Measurements from ENCODE around the gene DOCK1. TPM values are rescaled to one million over a fixed set of nuclear protein-coding genes. Genes with fewer than 3 reads are reported as not detected.

Gene DOCK1
- total RNA-seq, 4 donors from 2014 or later, result 50.8 to 59.0 (median 53.6) TPM

- Histone ChIP-seq H3K4me1 (no peaks in the 10 kb centered on the region), H3K27me3 (no peaks in the 10 kb centered on the region), H3K4me3 (no peak overlapping the region), H3K9me3 (no peaks in the 10 kb centered on the region), H3K36me3 (peaks cover 0 to 31% of the 10 kb centered on the region in 2 donors), H3K27ac (no peak overlapping the region)
- no peak for TF ChIP-seq EP300 (IDR thresholded peaks at IDR 0.05)
- TF ChIP-seq, protein P1, sequence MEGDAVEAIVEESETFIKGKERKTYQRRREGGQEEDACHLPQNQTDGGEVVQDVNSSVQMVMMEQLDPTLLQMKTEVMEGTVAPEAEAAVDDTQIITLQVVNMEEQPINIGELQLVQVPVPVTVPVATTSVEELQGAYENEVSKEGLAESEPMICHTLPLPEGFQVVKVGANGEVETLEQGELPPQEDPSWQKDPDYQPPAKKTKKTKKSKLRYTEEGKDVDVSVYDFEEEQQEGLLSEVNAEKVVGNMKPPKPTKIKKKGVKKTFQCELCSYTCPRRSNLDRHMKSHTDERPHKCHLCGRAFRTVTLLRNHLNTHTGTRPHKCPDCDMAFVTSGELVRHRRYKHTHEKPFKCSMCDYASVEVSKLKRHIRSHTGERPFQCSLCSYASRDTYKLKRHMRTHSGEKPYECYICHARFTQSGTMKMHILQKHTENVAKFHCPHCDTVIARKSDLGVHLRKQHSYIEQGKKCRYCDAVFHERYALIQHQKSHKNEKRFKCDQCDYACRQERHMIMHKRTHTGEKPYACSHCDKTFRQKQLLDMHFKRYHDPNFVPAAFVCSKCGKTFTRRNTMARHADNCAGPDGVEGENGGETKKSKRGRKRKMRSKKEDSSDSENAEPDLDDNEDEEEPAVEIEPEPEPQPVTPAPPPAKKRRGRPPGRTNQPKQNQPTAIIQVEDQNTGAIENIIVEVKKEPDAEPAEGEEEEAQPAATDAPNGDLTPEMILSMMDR (IDR thresholded peaks at IDR 0.05), result no peak
- no peak for TF ChIP-seq POLR2AphosphoS5 (IDR thresholded peaks at IDR 0.05)
- TF ChIP-seq POLR2A (IDR thresholded peaks at IDR 0.05), result no peak
- 63 to 69% methylated on average over 2 to 4 of the region's 6 CpGs for WGBS, 2 donors (ENCODE audit: low coverage in 1 of 2)
- ATAC-seq, result no peak
Measured at GRCh38 chr10:127356360-127356759, 451.1 kb downstream of the DOCK1 start.

DNA sequence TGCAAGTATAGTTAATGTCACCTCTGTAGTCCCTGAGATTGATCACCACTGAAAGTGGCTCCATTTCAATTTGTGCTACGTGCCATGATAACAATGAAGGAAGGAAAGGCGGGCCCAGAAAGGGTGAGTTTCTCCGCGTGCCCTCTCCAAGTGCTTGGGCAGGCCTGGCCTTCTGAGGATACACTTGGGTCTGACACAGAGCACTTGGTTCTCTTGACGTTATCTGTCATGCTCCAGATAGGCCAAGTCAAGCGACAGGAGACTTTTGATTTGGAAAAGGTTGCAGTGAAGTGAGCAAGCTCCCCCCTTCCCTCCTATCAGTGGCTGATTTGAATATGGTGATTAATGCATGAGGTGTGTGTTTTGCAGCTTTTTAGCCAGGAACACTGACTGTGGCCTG, 452.0 kb downstream of the DOCK1 start:
- H3K27me3 ChIP-seq, result no peaks in the 10 kb centered on the region
- TF ChIP-seq POLR2A (IDR thresholded peaks at IDR 0.05) (no peak), EP300 (IDR thresholded peaks at IDR 0.05) (no peak), POLR2AphosphoS5 (IDR thresholded peaks at IDR 0.05) (no peak)
- TF ChIP-seq, protein P1 (IDR thresholded peaks at IDR 0.05), result no peak
- ATAC-seq, result no peak

GRCh38 chr10:127358337-127358736, 453.1 kb downstream of the DOCK1 start:
- 64 to 92% methylated on average over 3 to 9 of the region's 9 CpGs for WGBS, 2 donors (ENCODE audit: low coverage in 1 of 2)
- peaks cover 0 to 51% of the 10 kb centered on the region in 2 donors for H3K36me3 ChIP-seq
- no peak for TF ChIP-seq POLR2A (IDR thresholded peaks at IDR 0.05)
- H3K9me3 ChIP-seq, result no peaks in the 10 kb centered on the region
- no peak overlapping the region for H3K27ac ChIP-seq
- ATAC-seq, result no peak
- no peak overlapping the region for H3K4me3 ChIP-seq
- no peaks in the 10 kb centered on the region for H3K27me3 ChIP-seq
- H3K4me1 ChIP-seq, result no peaks in the 10 kb centered on the region

More for the DNA sequence above, 452.0 kb downstream of the DOCK1 start:
- H3K27ac ChIP-seq, result no peak overlapping the region
- 97 to 100% methylated on average over 2 to 5 of the region's 6 CpGs for WGBS, 2 donors (ENCODE audit: low coverage in 1 of 2)
- H3K4me3 ChIP-seq, result no peak overlapping the region
- no peaks in the 10 kb centered on the region for H3K9me3 ChIP-seq
- H3K4me1 ChIP-seq, result no peaks in the 10 kb centered on the region
- peaks cover 0 to 40% of the 10 kb centered on the region in 2 donors for H3K36me3 ChIP-seq

- peaks cover 0 to 71% of the 10 kb centered on the region in 2 donors for H3K36me3 ChIP-seq
- ATAC-seq, result peak; percentile 13
- WGBS, 2 donors (ENCODE audit: low coverage in 1 of 2), result 98 to 100% methylated on average over 5 to 6 of the region's 11 CpGs
Measured at GRCh38 chr10:127364034-127364433, 458.8 kb downstream of the DOCK1 start.

GRCh38 chr10:127368101-127368500, 462.9 kb downstream of the DOCK1 start:
- Histone ChIP-seq H3K9me3 (no peaks in the 10 kb centered on the region), H3K4me3 (no peak overlapping the region), H3K36me3 (peaks cover 0 to 53% of the 10 kb centered on the region in 2 donors), H3K27me3 (no peaks in the 10 kb centered on the region), H3K27ac (no peak overlapping the region), H3K4me1 (no peaks in the 10 kb centered on the region)
- TF ChIP-seq POLR2AphosphoS5 (IDR thresholded peaks at IDR 0.05) (no peak), POLR2A (IDR thresholded peaks at IDR 0.05) (no peak), EP300 (IDR thresholded peaks at IDR 0.05) (no peak)
- TF ChIP-seq, protein P1 (IDR thresholded peaks at IDR 0.05), result no peak
- WGBS, 2 donors (ENCODE audit: low coverage in 1 of 2), result 77 to 85% methylated on average over 5 of the region's 5 CpGs
- no peak for ATAC-seq

More at GRCh38 chr10:127364034-127364433, 458.8 kb downstream of the DOCK1 start:
- Histone ChIP-seq H3K9me3 (no peaks in the 10 kb centered on the region), H3K4me3 (no peak overlapping the region), H3K4me1 (no peaks in the 10 kb centered on the region), H3K27ac (no peak overlapping the region), H3K27me3 (no peaks in the 10 kb centered on the region)
- TF ChIP-seq, protein P1 (IDR thresholded peaks at IDR 0.05), result no peak
- no peak for TF ChIP-seq POLR2A (IDR thresholded peaks at IDR 0.05)
- no peak for TF ChIP-seq POLR2AphosphoS5 (IDR thresholded peaks at IDR 0.05)
- no peak for TF ChIP-seq EP300 (IDR thresholded peaks at IDR 0.05)
